Heart right ventricle (tissue), 16 donors: ENCODE results near the gene DNMT3A. TPM values are rescaled to one million over a fixed set of nuclear protein-coding genes. Genes with fewer than 3 reads are reported as not detected.

ENCODE experiments used
- ATAC-seq, 8 donors: fragments of 200-7000 bp; cut with Tn5 transposase; one replicate each; pipeline ENCODE4 v1.9.1; 2020; ENCODE audit warnings: mild to moderate bottlenecking in 8 of 8, moderate library complexity in 8 of 8, moderate number of reproducible peaks in 1 of 8
- DNase-seq, 2 donors: peaks; one replicate each; pipeline ENCODE4 v3.0.0-alpha.2; 2020
- H3K27ac ChIP-seq, 10 donors: fragments of 200-600 bp; sonication (generic) in 2 of 10; one replicate each; pipeline versions ENCODE4 v1.5.0 to v1.8.0; 2020 to 2022; ENCODE audit warnings: mild to moderate bottlenecking in 3 of 10
- H3K27me3 ChIP-seq, 7 donors: fragments of 200-600 bp; one replicate each; pipeline ENCODE4 v1.8.0; 2021 to 2022; ENCODE audit warnings: mild to moderate bottlenecking in 2 of 7
- H3K36me3 ChIP-seq, 9 donors: fragments of 200-600 bp; sonication (generic) in 1 of 9; one replicate each; pipeline versions ENCODE4 v1.5.0 to v1.8.0; 2020 to 2022; ENCODE audit warnings: mild to moderate bottlenecking in 2 of 9
- H3K4me1 ChIP-seq, 9 donors: fragments of 200-600 bp; sonication (generic) in 1 of 9; one replicate each; pipeline versions ENCODE4 v1.5.0 to v1.8.0; 2020 to 2022; ENCODE audit warnings: mild to moderate bottlenecking in 4 of 9
- H3K4me3 ChIP-seq, 10 donors: fragments of 200-600 bp; sonication (generic) in 2 of 10; one replicate each; pipeline versions ENCODE4 v1.5.0 to v1.8.0; 2020 to 2022; ENCODE audit warnings: mild to moderate bottlenecking in 7 of 10, moderate library complexity in 2 of 10
- H3K9me3 ChIP-seq, 11 donors: fragments of 200-600 bp in 10 of 11; sonication (generic) in 2 of 11; one replicate each; pipeline versions ENCODE4 v1.5.0 to v1.8.0; 2013 to 2022; ENCODE audit warnings: mild to moderate bottlenecking in 2 of 11, control low read depth in 1 of 11, moderate library complexity in 1 of 11
- WGBS, 2 donors: extraction: QIAGEN DNeasy Blood & Tissue Kit; methylation state at CpG; one replicate each; pipeline ENCODE4 v1.1.7; 2013; ENCODE audit warnings: inconsistent platforms in 1 of 2; 5-methylcytosine and 5-hydroxymethylcytosine counted together
- intact Hi-C, 10 donors: fragments of 100-400 bp; cut with DNase I; formaldehyde crosslinking; loops; one replicate each; pipeline versions ENCODE4 v1.11.1 to v1.14.2; 2022
- polyA plus RNA-seq, 2 donors: library from polyadenylated mRNA; stranded (reverse); fragments of 200-250 nt; gene quantifications; one replicate each; pipeline ENCODE4 v1.2.3, GENCODE V29; 2013
- total RNA-seq, 10 donors: library from RNA; stranded (reverse); fragmentation: NEBNext Ultra II Directional in 3 of 10; extraction: Animal tissue kit (Norgen Biotek cat#: 25700) in 3 of 10; gene quantifications; one replicate each; pipeline versions ENCODE4 v1.2.1 to v1.2.4, GENCODE V29; 2021 to 2023
- TF ChIP-seq, protein P1 (sequence below), 9 donors: fragments of 200-600 bp; sonication (generic) in 2 of 9; IDR thresholded peaks; one replicate each; pipeline versions ENCODE4 v1.5.0 to v1.8.0; 2021 to 2022; ENCODE audit warnings: antibody characterized with exemption in 9 of 9, mild to moderate bottlenecking in 5 of 9, moderate library complexity in 1 of 9
- donor health status: Arrhythmogenic right ventricular cardiomyopathy.
- donor health status: ischemic (EF 13 %, LVEDD 7.1; RV severe dilation, severe dysfunction).
- donor health status: healthy with polysubstance abuse.
- donor health status: DM: no; HTN: yes; CAD: no.
- donor health status: DM: no; HTN: no; CAD: no.
- donor health status: ischemic (EF 25% LVEDD 6.9; RV normal size, moderate dysfunction).
- donor health status: ischemic (EF 25% LVEDD 5.7; RV mildly dilated, moderate dysfunction).
- donor health status: healthy.
- donor health status: DM: yes; HTN: yes; CAD: no.
- donor health status: Ischemic cardiomyopathy.
- donor health status: ischemic (EF 35%, LVEDD 5.7; RV mildly dilated, moderate dysfunction).
- donor health status: nonischemic (EF 11% LVEDD 7.7; RV severe dilation, severe dysfunction).
- donor health status: DM: yes; HTN: yes; CAD: no.
- donor health status: PGD.
- donor health status: ischemic (EF 29% LVEDD 5.4; RV normal size, mild dysfunction).
- donor health status: nonischemic (EF 23%, LVEDD 6.1; RV moderate dilation, normal function).

The DNMT3A gene
- total and polyA plus RNA-seq, 12 donors = 4.7 to 23.7 (median 19.3) TPM

DNA sequence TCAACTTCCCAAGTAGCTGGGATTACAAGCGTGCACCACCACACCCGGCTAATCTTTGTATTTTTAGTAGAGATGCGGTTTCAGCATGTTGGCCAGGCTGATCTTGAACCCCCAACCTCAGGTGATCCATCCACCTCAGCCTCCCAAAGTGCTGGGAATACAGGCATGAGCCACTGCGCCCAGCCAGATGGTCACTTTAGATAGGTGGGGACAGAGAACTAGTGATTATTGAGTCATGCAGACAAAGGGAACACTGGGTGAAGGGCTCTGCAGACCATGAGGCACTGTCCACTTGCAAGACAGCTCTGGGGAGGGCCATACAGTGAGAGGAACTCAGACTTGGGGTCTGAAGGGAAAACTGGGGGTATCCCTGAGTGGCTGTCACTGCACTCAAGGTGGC is 114.9 kb downstream of the DNMT3A start:
- TF ChIP-seq, protein P1, sequence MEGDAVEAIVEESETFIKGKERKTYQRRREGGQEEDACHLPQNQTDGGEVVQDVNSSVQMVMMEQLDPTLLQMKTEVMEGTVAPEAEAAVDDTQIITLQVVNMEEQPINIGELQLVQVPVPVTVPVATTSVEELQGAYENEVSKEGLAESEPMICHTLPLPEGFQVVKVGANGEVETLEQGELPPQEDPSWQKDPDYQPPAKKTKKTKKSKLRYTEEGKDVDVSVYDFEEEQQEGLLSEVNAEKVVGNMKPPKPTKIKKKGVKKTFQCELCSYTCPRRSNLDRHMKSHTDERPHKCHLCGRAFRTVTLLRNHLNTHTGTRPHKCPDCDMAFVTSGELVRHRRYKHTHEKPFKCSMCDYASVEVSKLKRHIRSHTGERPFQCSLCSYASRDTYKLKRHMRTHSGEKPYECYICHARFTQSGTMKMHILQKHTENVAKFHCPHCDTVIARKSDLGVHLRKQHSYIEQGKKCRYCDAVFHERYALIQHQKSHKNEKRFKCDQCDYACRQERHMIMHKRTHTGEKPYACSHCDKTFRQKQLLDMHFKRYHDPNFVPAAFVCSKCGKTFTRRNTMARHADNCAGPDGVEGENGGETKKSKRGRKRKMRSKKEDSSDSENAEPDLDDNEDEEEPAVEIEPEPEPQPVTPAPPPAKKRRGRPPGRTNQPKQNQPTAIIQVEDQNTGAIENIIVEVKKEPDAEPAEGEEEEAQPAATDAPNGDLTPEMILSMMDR (IDR thresholded peaks at IDR 0.05) = no peak
- H3K27me3 ChIP-seq = no peaks in the 10 kb centered on the region
- H3K27ac ChIP-seq = no peak overlapping the region
- H3K9me3 ChIP-seq = no peaks in the 10 kb centered on the region
- peaks cover 6 to 30% (median 24%) of the 10 kb centered on the region in 9 donors for H3K4me1 ChIP-seq
- intact Hi-C loops = no loop called here
- H3K36me3 ChIP-seq = peaks cover 0 to 9% (median 0%) of the 10 kb centered on the region in 9 donors
- ATAC-seq (no peak), DNase-seq (no peak)
- WGBS, 2 donors = 98 to 100% methylated on average over 4 of the region's 4 CpGs
- H3K4me3 ChIP-seq = no peak overlapping the region

DNA sequence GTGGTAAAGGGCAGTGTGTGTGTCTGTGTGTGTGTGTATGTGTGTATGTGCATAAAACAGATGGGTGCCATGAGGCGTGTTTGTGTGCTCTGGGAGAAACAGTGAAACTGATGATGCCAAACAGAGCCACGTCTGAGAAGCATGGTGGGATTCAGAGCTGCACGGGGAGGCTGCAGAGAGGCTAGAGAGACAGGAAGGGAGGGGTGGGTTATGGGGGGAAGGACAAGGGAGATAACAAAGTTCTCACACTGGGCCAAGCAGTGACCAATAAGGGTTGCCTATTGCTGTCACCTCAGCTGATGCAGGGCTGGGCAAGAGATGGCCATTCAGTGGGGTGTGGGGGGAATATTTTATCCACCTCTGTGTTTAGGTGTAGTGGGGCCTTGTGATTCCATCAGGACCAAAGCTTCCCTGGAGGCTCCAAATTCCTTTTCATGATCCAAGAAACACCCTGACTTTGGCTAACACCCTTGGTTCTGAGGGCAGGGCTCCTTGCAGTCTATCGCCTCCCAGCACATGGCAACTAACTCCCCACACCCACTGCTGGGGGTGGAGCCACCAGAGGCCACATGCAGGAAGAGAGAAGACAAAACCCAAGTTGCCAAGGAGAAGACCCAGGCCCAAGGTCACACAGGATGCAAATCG is 119.1 kb downstream of the DNMT3A start:
- no peak for ATAC-seq
- no peak for DNase-seq

DNA sequence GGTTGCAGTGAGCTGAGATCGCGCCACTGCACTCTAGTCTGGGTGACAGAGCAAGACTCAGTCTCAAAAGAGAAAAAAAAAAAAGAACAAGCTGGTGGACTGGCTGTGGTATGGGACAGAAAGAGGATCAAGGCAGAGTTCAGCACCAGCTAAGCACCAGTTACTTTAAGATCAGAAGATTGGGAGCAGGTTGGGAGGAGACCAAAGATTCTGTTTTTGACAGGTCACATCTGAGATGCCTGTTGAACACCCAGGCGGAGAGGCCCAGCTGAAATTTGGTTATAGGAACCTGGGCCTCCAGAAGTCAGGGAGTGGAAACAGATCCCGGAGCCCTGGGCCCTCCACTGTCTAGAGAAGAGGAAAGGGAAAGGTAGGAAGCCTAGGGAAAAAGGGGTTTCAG is 120.1 kb downstream of the DNMT3A start:
- Histone ChIP-seq H3K4me1 (peaks cover 0 to 4% (median 1%) of the 10 kb centered on the region in 9 donors), H3K27me3 (no peaks in the 10 kb centered on the region), H3K36me3 (no peaks in the 10 kb centered on the region), H3K9me3 (no peaks in the 10 kb centered on the region), H3K4me3 (no peak overlapping the region), H3K27ac (no peak overlapping the region)
- TF ChIP-seq, protein P1 (IDR thresholded peaks at IDR 0.05) = no peak
- DNase-seq (no peak), ATAC-seq (no peak)
- intact Hi-C loops = no loop called here
- 96 to 99% methylated on average over 4 of the region's 4 CpGs for WGBS, 2 donors

More for the DNA sequence above, 119.1 kb downstream of the DNMT3A start:
- Histone ChIP-seq H3K4me1 (no peaks in the 10 kb centered on the region), H3K36me3 (no peaks in the 10 kb centered on the region), H3K4me3 (no peak overlapping the region), H3K27ac (no peak overlapping the region), H3K9me3 (no peaks in the 10 kb centered on the region), H3K27me3 (no peaks in the 10 kb centered on the region)
- WGBS, 2 donors = 74 to 84% methylated on average over 5 of the region's 5 CpGs
- intact Hi-C loops = no loop called here
- TF ChIP-seq, protein P1 (IDR thresholded peaks at IDR 0.05) = no peak

DNA sequence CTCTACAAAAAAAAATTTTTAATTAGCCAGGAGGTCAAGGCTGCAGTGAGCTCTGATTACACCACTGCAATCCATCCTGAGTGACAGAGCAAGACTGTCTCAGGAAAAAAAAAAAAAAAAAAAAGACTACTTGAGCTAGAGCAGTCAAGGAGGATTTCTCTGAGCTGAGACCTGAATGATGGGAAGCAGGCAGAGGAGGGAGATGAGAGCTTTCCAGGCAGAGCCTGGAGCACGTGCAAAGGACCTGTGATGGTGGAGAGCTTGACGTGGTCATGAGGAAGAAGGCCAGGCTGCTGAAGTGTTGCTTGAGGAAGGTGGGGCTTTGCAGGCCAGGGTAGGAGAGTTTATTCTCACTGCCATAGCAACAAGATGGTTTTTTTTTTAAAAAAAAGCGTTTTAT is 121.4 kb downstream of the DNMT3A start:
- WGBS, 2 donors = 94% methylated on average over 3 of the region's 3 CpGs
- intact Hi-C loops = no loop called here
- Histone ChIP-seq H3K4me1 (peaks cover 0 to 8% (median 5%) of the 10 kb centered on the region in 9 donors), H3K27ac (no peak overlapping the region), H3K36me3 (no peaks in the 10 kb centered on the region), H3K27me3 (no peaks in the 10 kb centered on the region), H3K9me3 (no peaks in the 10 kb centered on the region), H3K4me3 (no peak overlapping the region)
- no peak for ATAC-seq
- TF ChIP-seq, protein P1 (IDR thresholded peaks at IDR 0.05) = no peak
- DNase-seq = no peak
